ENCODE results near the gene RTKN. TPM values are rescaled to one million over a fixed set of nuclear protein-coding genes. Genes with fewer than 3 reads are reported as not detected.

RTKN gene
- polyA plus RNA-seq, 3 donors, result 0.07 TPM; not detected in 2

DNA sequence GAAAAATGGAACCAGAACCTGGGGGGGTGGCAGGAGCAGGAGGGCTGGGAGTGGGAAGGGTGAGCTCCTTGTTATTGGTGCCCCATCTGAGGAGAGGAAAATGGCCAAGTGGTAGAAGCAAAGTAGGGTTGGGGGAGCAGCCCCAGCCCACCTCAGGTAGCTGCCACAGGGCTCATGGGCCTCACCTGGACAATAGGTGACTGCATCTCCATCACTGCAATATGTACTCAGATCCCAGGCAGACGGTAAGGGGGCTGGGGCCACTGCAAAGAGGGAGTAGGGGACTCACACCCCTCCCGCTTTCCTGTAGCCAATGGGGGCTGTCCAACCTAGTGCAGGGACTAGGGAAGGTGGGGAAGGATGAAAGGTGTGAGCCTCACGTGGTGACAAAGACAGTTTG is 24.5 kb downstream of the RTKN start:
- H3K27ac ChIP-seq (ENCODE audit: low read depth in 1 of 2, low read length in 2 of 2), result no peak overlapping the region
- Mint-ChIP-seq H3K4me1 (peaks cover 57% of the 10 kb centered on the region), H3K27ac (no peak overlapping the region), H3K9me3 (peaks cover 0 to 4% (median 0%) of the 10 kb centered on the region in 7 donors), H3K36me3 (no peaks in the 10 kb centered on the region), H3K27me3 (ENCODE audit: low read depth in 3 of 3) (peaks cover 13 to 27% (median 22%) of the 10 kb centered on the region in 3 donors), H3K4me3 (peak overlapping the region in 1 of 2 donors; percentile 15)
- no peaks in the 10 kb centered on the region for H3K79me2 ChIP-seq (ENCODE audit: insufficient read depth, low read length)
- no peak overlapping the region for H3K4me3 ChIP-seq (replicated peaks in 1 of 3; ENCODE audit: low read depth in 2 of 3, low read length in 3 of 3)
- H3K4me1 ChIP-seq (ENCODE audit: control insufficient read depth in 1 of 2, insufficient read depth in 2 of 2, low read length in 2 of 2), result peaks cover 56 to 65% of the 10 kb centered on the region in 2 donors
- H3K27me3 ChIP-seq (ENCODE audit: control insufficient read depth in 2 of 2, insufficient read depth in 2 of 2, low read length in 2 of 2), result peaks cover 0 to 19% of the 10 kb centered on the region in 2 donors
- 100% methylated on average over 1 of the region's 3 CpGs for WGBS (ENCODE audit: insufficient coverage)
- H3K4me2 ChIP-seq (replicated peaks; ENCODE audit: extremely low read depth, low read length, poor library complexity, severe bottlenecking), result no peak overlapping the region
- H4K20me1 ChIP-seq (ENCODE audit: insufficient read depth, low read length), result no peaks in the 10 kb centered on the region
- no peaks in the 10 kb centered on the region for H3K9me3 ChIP-seq (replicated peaks in 1 of 2; ENCODE audit: control insufficient read depth in 1 of 2, insufficient read depth in 1 of 2, low read length in 2 of 2)
- H2AFZ ChIP-seq (ENCODE audit: insufficient read depth, low read depth, low read length, poor library complexity, severe bottlenecking), result no peak overlapping the region
- no peak for DNase-seq
- TF ChIP-seq, protein P1, sequence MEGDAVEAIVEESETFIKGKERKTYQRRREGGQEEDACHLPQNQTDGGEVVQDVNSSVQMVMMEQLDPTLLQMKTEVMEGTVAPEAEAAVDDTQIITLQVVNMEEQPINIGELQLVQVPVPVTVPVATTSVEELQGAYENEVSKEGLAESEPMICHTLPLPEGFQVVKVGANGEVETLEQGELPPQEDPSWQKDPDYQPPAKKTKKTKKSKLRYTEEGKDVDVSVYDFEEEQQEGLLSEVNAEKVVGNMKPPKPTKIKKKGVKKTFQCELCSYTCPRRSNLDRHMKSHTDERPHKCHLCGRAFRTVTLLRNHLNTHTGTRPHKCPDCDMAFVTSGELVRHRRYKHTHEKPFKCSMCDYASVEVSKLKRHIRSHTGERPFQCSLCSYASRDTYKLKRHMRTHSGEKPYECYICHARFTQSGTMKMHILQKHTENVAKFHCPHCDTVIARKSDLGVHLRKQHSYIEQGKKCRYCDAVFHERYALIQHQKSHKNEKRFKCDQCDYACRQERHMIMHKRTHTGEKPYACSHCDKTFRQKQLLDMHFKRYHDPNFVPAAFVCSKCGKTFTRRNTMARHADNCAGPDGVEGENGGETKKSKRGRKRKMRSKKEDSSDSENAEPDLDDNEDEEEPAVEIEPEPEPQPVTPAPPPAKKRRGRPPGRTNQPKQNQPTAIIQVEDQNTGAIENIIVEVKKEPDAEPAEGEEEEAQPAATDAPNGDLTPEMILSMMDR (IDR thresholded peaks at IDR 0.05), result no peak
- intact Hi-C loops (cut with micrococcal nuclease), result no loop called here
- H3K36me3 ChIP-seq (replicated peaks in 1 of 2; ENCODE audit: control insufficient read depth in 1 of 2, insufficient read depth in 2 of 2, low read length in 2 of 2), result no peaks in the 10 kb centered on the region
- H3K9ac ChIP-seq (ENCODE audit: insufficient read depth, low read length, poor library complexity, severe bottlenecking), result no peak overlapping the region

DNA sequence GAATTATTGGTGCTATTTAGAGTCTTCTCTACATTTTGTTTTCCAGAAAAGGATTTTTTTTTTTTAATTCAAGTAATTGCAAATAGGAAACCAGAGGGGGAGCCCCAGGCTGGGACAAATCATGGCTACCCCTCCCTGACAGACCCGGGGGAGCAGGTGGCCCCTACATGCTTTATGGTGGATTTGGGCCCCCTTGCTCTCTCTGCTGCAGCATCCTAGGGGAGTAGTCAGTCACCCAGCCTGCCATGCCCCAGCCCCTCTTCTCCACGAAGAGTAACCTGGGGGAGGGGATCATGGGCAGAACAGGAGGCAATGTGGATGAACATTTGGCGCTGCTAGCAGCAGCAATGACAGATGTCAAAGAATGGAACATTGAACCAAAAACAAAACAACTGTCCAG is 25.0 kb downstream of the RTKN start:
- H3K36me3 Mint-ChIP-seq, result no peaks in the 10 kb centered on the region
- Histone ChIP-seq H3K4me2 (replicated peaks; ENCODE audit: extremely low read depth, low read length, poor library complexity, severe bottlenecking) (no peak overlapping the region), H3K9me3 (replicated peaks in 1 of 2; ENCODE audit: control insufficient read depth in 1 of 2, insufficient read depth in 1 of 2, low read length in 2 of 2) (no peaks in the 10 kb centered on the region), H3K4me1 (ENCODE audit: control insufficient read depth in 1 of 2, insufficient read depth in 2 of 2, low read length in 2 of 2) (peaks cover 52 to 61% of the 10 kb centered on the region in 2 donors), H3K27me3 (ENCODE audit: control insufficient read depth in 2 of 2, insufficient read depth in 2 of 2, low read length in 2 of 2) (peaks cover 0 to 19% of the 10 kb centered on the region in 2 donors), H2AFZ (ENCODE audit: insufficient read depth, low read depth, low read length, poor library complexity, severe bottlenecking) (no peak overlapping the region), H3K4me3 (replicated peaks in 1 of 3; ENCODE audit: low read depth in 2 of 3, low read length in 3 of 3) (no peak overlapping the region), H3K79me2 (ENCODE audit: insufficient read depth, low read length) (no peaks in the 10 kb centered on the region), H3K9ac (ENCODE audit: insufficient read depth, low read length, poor library complexity, severe bottlenecking) (no peak overlapping the region), H3K36me3 (replicated peaks in 1 of 2; ENCODE audit: control insufficient read depth in 1 of 2, insufficient read depth in 2 of 2, low read length in 2 of 2) (no peaks in the 10 kb centered on the region), H3K27ac (ENCODE audit: low read depth in 1 of 2, low read length in 2 of 2) (no peak overlapping the region), H4K20me1 (ENCODE audit: insufficient read depth, low read length) (no peaks in the 10 kb centered on the region)
- no peak overlapping the region for H3K27ac Mint-ChIP-seq
- intact Hi-C loops (cut with micrococcal nuclease), result no loop called here
- H3K9me3 Mint-ChIP-seq, result peaks cover 0 to 4% (median 0%) of the 10 kb centered on the region in 7 donors
- 17% methylated on average over 1 of the region's 3 CpGs for WGBS (ENCODE audit: insufficient coverage)
- DNase-seq, result no peak
- H3K4me3 Mint-ChIP-seq, result peak overlapping the region in 1 of 2 donors; percentile 15
- peaks cover 13 to 25% (median 20%) of the 10 kb centered on the region in 3 donors for H3K27me3 Mint-ChIP-seq (ENCODE audit: low read depth in 3 of 3)
- H3K4me1 Mint-ChIP-seq, result peaks cover 53% of the 10 kb centered on the region
- TF ChIP-seq, protein P1 (IDR thresholded peaks at IDR 0.05), result no peak
